SK-N-SH treated with all-trans-retinoic acid at 6 μM for 48 hours (cell line): ENCODE measurements around the gene CCL5.

Source experiments
- ESRRG ChIP-seq: fragments of 250-450 bp; sonication (Bioruptor Pico); IDR thresholded peaks from 2 replicates; pipeline ENCODE4 v1.6.1; 2021; ENCODE audit warnings: mild to moderate bottlenecking
- OSR1 ChIP-seq: fragments of 250-450 bp; sonication (Bioruptor Pico); IDR thresholded peaks from 2 replicates; pipeline ENCODE4 v1.8.0; 2022; ENCODE audit warnings: moderate library complexity, mild to moderate bottlenecking, inconsistent platforms
- PATZ1 ChIP-seq: fragments of 250-450 bp; sonication (Bioruptor Pico); IDR thresholded peaks from 2 replicates; pipeline ENCODE4 v1.8.0; 2020; ENCODE audit warnings: mild to moderate bottlenecking, moderate library complexity, borderline replicate concordance
- POU6F1 ChIP-seq: fragments of 250-450 bp; sonication (Bioruptor Pico); IDR thresholded peaks from 2 replicates; pipeline ENCODE4 v1.8.0; 2021; ENCODE audit warnings: low read depth, mild to moderate bottlenecking, moderate library complexity, borderline replicate concordance

- TF ChIP-seq POU6F1 (CRISPR knock-in tag) (no peak), ESRRG (CRISPR knock-in tag) (no peak), PATZ1 (CRISPR knock-in tag) (no peak), OSR1 (CRISPR knock-in tag) (no peak)
Observed at GRCh38 chr17:35909408-35909807, 29.2 kb upstream of the CCL5 start.
